MM.1S (cell line): Measurements from ENCODE around the gene MTHFS.
A peak's percentile ranks its signal among the peaks of the same experiment; 100 is the strongest.

Experiments used
- DNase-seq: peaks from one replicate; pipeline ENCODE4 v3.0.0-alpha.2; 2015
- H2AFZ ChIP-seq: fragments of 300-600 bp; sonication (generic); 2 replicates; pipeline ENCODE4 v1.6.0; 2016; ENCODE audit warnings: antibody characterized with exemption, low read length
- H3F3A ChIP-seq: fragments of 300-600 bp; sonication (generic); 2 replicates; pipeline ENCODE4 v1.6.1; 2016; ENCODE audit warnings: mild to moderate bottlenecking, antibody characterized with exemption, low read length, moderate library complexity, mixed read lengths; ENCODE audit not compliant: insufficient read depth
- H3K27ac ChIP-seq: fragments of 300-600 bp; sonication (generic); 2 replicates; pipeline ENCODE4 v1.5.1; 2016; ENCODE audit warnings: mild to moderate bottlenecking, low read length
- H3K27me3 ChIP-seq: fragments of 300-600 bp; sonication (generic); replicated peaks from 2 replicates; pipeline ENCODE4 v1.6.0; 2016; ENCODE audit warnings: low read length; ENCODE audit not compliant: insufficient read depth
- H3K36me3 ChIP-seq: fragments of 300-600 bp; sonication (generic); replicated peaks from 2 replicates; pipeline ENCODE4 v1.6.1; 2016; ENCODE audit warnings: mild to moderate bottlenecking, low read length, mixed read lengths; ENCODE audit not compliant: insufficient read depth
- H3K4me1 ChIP-seq: fragments of 300-600 bp; sonication (generic); 2 replicates; pipeline ENCODE4 v1.6.1; 2016; ENCODE audit warnings: low read length, mixed read lengths
- H3K4me2 ChIP-seq: fragments of 300-600 bp; sonication (generic); 2 replicates; pipeline ENCODE4 v1.6.0; 2016; ENCODE audit warnings: low read depth, low read length
- H3K4me3 ChIP-seq: fragments of 300-600 bp; sonication (generic); 2 replicates; pipeline ENCODE4 v1.5.1; 2016; ENCODE audit warnings: low read length, mixed read lengths
- H3K79me2 ChIP-seq: fragments of 300-600 bp; sonication (generic); 2 replicates; pipeline ENCODE4 v1.6.1; 2016; ENCODE audit warnings: mixed run types, low read length, mixed read lengths
- H3K9ac ChIP-seq: fragments of 300-600 bp; sonication (generic); 2 replicates; pipeline ENCODE4 v1.6.1; 2016; ENCODE audit warnings: low read length, mixed read lengths
- H3K9me2 ChIP-seq: fragments of 300-600 bp; sonication (generic); replicated peaks from 2 replicates; pipeline ENCODE4 v1.6.1; 2016; ENCODE audit warnings: mild to moderate bottlenecking, low read length, mixed read lengths; ENCODE audit not compliant: insufficient read depth
- H3K9me3 ChIP-seq: fragments of 300-600 bp; sonication (generic); replicated peaks from 2 replicates; pipeline ENCODE4 v1.6.1; 2016; ENCODE audit warnings: mild to moderate bottlenecking, low read length, mixed read lengths; ENCODE audit not compliant: insufficient read depth
- H4K20me1 ChIP-seq: fragments of 300-600 bp; sonication (generic); 2 replicates; pipeline ENCODE4 v1.6.1; 2016; ENCODE audit warnings: mild to moderate bottlenecking, low read length, moderate library complexity, mixed read lengths; ENCODE audit not compliant: insufficient read depth
- CTCF ChIP-seq: fragments of 300-600 bp; sonication (generic); IDR thresholded peaks from 2 replicates; pipeline ENCODE4 v1.5.1; 2016; ENCODE audit warnings: antibody characterized with exemption, low read length, mixed read lengths
- EZH2 ChIP-seq: fragments of 300-600 bp; sonication (generic); optimal IDR thresholded peaks from 2 replicates; pipeline ENCODE3; 2017; ENCODE audit warnings: low read depth, mild to moderate bottlenecking, antibody characterized with exemption, low read length, mixed read lengths
- EZH2phosphoT487 ChIP-seq: fragments of 300-600 bp; sonication (generic); IDR thresholded peaks from 2 replicates; pipeline ENCODE4 v1.6.1; 2018; ENCODE audit warnings: antibody characterized with exemption, low read length

MTHFS gene

GRCh38 chr15:79862191-79862590 is 34.6 kb downstream of the MTHFS start:
- H3K36me3 ChIP-seq: no peaks in the 10 kb centered on the region

GRCh38 chr15:79860661-79861060 is 36.2 kb downstream of the MTHFS start:
- no peaks in the 10 kb centered on the region for H3K79me2 ChIP-seq
- TF ChIP-seq CTCF (no peak), EZH2phosphoT487 (no peak), EZH2 (no peak)

More at GRCh38 chr15:79862191-79862590, 34.6 kb downstream of the MTHFS start:
- no peaks in the 10 kb centered on the region for H3K79me2 ChIP-seq
- no peaks in the 10 kb centered on the region for H3K9me3 ChIP-seq
- H3K4me3 ChIP-seq: no peak overlapping the region
- H2AFZ ChIP-seq: no peak overlapping the region
- H3K9ac ChIP-seq: no peak overlapping the region
- DNase-seq: no peak
- H3K27ac ChIP-seq: no peak overlapping the region
- no peaks in the 10 kb centered on the region for H3K9me2 ChIP-seq
- H3K4me1 ChIP-seq: no peaks in the 10 kb centered on the region
- TF ChIP-seq EZH2phosphoT487 (no peak), CTCF (no peak), EZH2 (no peak)
- no peaks in the 10 kb centered on the region for H4K20me1 ChIP-seq
- H3K27me3 ChIP-seq: no peaks in the 10 kb centered on the region
- H3K4me2 ChIP-seq: no peak overlapping the region
- H3F3A ChIP-seq: no peaks in the 10 kb centered on the region

DNA sequence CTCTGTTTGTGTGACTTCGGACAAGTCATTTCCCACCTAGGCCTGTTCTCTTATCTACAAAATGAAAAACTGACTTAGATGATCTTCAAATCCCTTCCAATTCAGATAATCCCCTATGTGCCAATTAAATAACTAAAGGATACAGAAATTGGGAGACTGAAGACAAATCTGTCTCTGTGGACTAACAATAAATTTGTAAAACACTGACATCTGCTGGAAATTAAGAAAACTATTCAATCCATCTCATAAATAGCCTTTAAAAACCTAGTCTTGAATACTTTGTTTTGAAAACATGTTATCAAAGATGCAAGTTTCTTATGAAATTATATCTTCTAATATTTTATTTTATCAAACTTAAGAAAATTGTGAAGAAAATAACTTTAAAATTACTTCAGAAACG is 38.3 kb downstream of the MTHFS start:
- Histone ChIP-seq H3K4me1 (no peaks in the 10 kb centered on the region), H2AFZ (no peak overlapping the region), H3K9ac (no peak overlapping the region), H3K79me2 (no peaks in the 10 kb centered on the region), H3K4me3 (no peak overlapping the region), H3K27me3 (no peaks in the 10 kb centered on the region), H3F3A (no peaks in the 10 kb centered on the region), H3K36me3 (no peaks in the 10 kb centered on the region), H4K20me1 (no peaks in the 10 kb centered on the region), H3K9me3 (no peaks in the 10 kb centered on the region), H3K27ac (no peak overlapping the region), H3K4me2 (no peak overlapping the region), H3K9me2 (no peaks in the 10 kb centered on the region)
- DNase-seq: no peak
- TF ChIP-seq CTCF (peak; percentile 28), EZH2 (no peak)

More at GRCh38 chr15:79860661-79861060, 36.2 kb downstream of the MTHFS start:
- Histone ChIP-seq H3K9me2 (no peaks in the 10 kb centered on the region), H3F3A (no peaks in the 10 kb centered on the region), H3K9ac (no peak overlapping the region), H3K36me3 (no peaks in the 10 kb centered on the region), H3K9me3 (no peaks in the 10 kb centered on the region), H3K27ac (no peak overlapping the region), H3K4me2 (no peak overlapping the region), H3K27me3 (no peaks in the 10 kb centered on the region), H3K4me1 (no peaks in the 10 kb centered on the region), H3K4me3 (no peak overlapping the region), H2AFZ (no peak overlapping the region), H4K20me1 (no peaks in the 10 kb centered on the region)
- DNase-seq: no peak
